Common myeloid progenitor, CD34-positive (primary cell): ENCODE data around the gene ZNF263.

ENCODE experiments used
- CTCF ChIA-PET: fragments of 350-600 bp; sonication (Branson Sonifier 250); formaldehyde crosslinking; loops from one replicate; lab custom pipeline; 2021; ENCODE audit warnings: antibody characterized with exemption; lab: Charles Lee
- POLR2A ChIA-PET: fragments of 350-600 bp; sonication (Branson Sonifier 250); formaldehyde crosslinking; loops from one replicate; lab custom pipeline; 2021; ENCODE audit warnings: antibody characterized with exemption; lab: Charles Lee
- DNase-seq, 3 donors: peaks; one replicate each; pipeline versions ENCODE4 v3.0.0 to v3.0.0-alpha.2; 2013
- H3K27ac ChIP-seq, 2 experiments: 1 replicate in 1 of 2; 2 replicates in 1 of 2; pipeline ENCODE4 v1.7.0; 2013; ENCODE audit warnings: inconsistent platforms in 2 of 2, low read length in 2 of 2, mild to moderate bottlenecking in 2 of 2, low read depth in 1 of 2, moderate library complexity in 1 of 2; ENCODE audit not compliant: severe bottlenecking in 2 of 2, insufficient read depth in 1 of 2, poor library complexity in 1 of 2
- H3K27me3 ChIP-seq, 5 experiments: replicated peaks in 2 of 5; 1 replicate in 3 of 5; 2 replicates in 2 of 5; pipeline versions ENCODE4 v1.6.1 to v1.7.0; 2013; ENCODE audit warnings: low read length in 4 of 5, mild to moderate bottlenecking in 2 of 5, moderate library complexity in 2 of 5, inconsistent platforms in 1 of 5; ENCODE audit not compliant: insufficient read depth in 5 of 5, control insufficient read depth in 4 of 5
- H3K36me3 ChIP-seq, 4 experiments: 1 replicate in 2 of 4; 2 replicates in 2 of 4; pipeline versions ENCODE4 v1.6.1 to v1.7.0; 2013; ENCODE audit warnings: low read length in 3 of 4, control low read depth in 1 of 4, mild to moderate bottlenecking in 1 of 4; ENCODE audit not compliant: control insufficient read depth in 4 of 4, insufficient read depth in 4 of 4
- H3K4me1 ChIP-seq, 4 experiments: 1 replicate in 3 of 4; 2 replicates in 1 of 4; pipeline versions ENCODE4 v1.6.1 to v1.7.1; 2013; ENCODE audit warnings: low read length in 3 of 4, mild to moderate bottlenecking in 3 of 4, control low read depth in 1 of 4, inconsistent platforms in 1 of 4, moderate library complexity in 1 of 4; ENCODE audit not compliant: control insufficient read depth in 4 of 4, insufficient read depth in 4 of 4; ENCODE audit errors: control extremely low read depth in 1 of 4
- H3K4me3 ChIP-seq, 7 experiments: 1 replicate in 4 of 7; 2 replicates in 3 of 7; pipeline versions ENCODE4 v1.5.1 to v1.7.0; 2013; ENCODE audit warnings: mild to moderate bottlenecking in 7 of 7, low read length in 6 of 7, moderate library complexity in 6 of 7, inconsistent platforms in 2 of 7, low read depth in 2 of 7, control low read depth in 1 of 7; ENCODE audit not compliant: insufficient read depth in 4 of 7, control insufficient read depth in 1 of 7; ENCODE audit errors: extremely low read depth in 1 of 7
- H3K9me3 ChIP-seq, 5 experiments: 1 replicate in 4 of 5; 2 replicates in 1 of 5; pipeline versions ENCODE4 v1.6.1 to v1.7.1; 2013; ENCODE audit warnings: low read length in 4 of 5, mild to moderate bottlenecking in 2 of 5, inconsistent platforms in 1 of 5, low read depth in 1 of 5, moderate library complexity in 1 of 5; ENCODE audit not compliant: control insufficient read depth in 4 of 5, insufficient read depth in 2 of 5; ENCODE audit errors: control extremely low read depth in 1 of 5
- WGBS: methylation state at CpG from one replicate; pipeline ENCODE4 v1.1.5; 2013; ENCODE audit not compliant: insufficient coverage; 5-methylcytosine and 5-hydroxymethylcytosine counted together

Gene ZNF263

DNA sequence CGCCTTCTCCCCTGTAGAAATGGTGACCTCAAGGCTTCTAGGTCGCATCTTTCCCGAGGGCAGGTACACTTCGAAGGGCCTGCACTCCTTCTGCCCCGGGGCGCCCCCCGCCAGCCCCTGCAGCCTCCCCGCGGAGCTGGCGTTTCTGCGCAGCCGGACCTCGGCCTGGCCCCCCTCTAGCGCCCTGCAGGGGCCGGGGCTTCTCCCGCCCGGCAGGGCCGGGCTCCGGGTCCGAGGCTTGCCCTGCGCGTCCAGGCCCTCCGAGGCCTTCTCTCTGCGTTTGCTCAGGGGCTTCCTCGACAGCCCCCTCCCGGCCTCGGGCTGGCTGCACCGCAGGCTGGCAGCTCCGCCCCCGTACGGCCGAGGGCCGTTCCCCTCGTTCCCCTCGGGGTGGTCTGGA, 29.0 kb upstream of the ZNF263 start:
- Histone ChIP-seq H3K36me3 (no peaks in the 10 kb centered on the region), H3K27ac (no peak overlapping the region), H3K4me3 (no peak overlapping the region), H3K27me3 (peaks cover 0 to 37% (median 1%) of the 10 kb centered on the region in 5 experiments), H3K9me3 (peaks cover 0 to 4% (median 2%) of the 10 kb centered on the region in 5 experiments), H3K4me1 (peaks cover 0 to 5% (median 0%) of the 10 kb centered on the region in 4 experiments)
- DNase-seq, result no peak
- 55% methylated on average over 34 of the region's 35 CpGs for WGBS
- ChIA-PET POLR2A (no interaction called here), CTCF (interaction anchor here (0.9 kb wide), 1 partner anchor 14 kb away, joined by 3 read pairs; no protein-coding TSS in a partner anchor)

GRCh38 chr16:3256146-3256865, 27.0 kb upstream of the ZNF263 start, which contains the start of gene MEFV:
Gene MEFV (minus strand): TSS chr16:3256633. CDS start chr16:3256587, 46 bp downstream.
- no peaks in the 10 kb centered on the region for H3K36me3 ChIP-seq
- no peak for DNase-seq
- H3K9me3 ChIP-seq, result peaks cover 0 to 4% (median 2%) of the 10 kb centered on the region in 5 experiments
- ChIA-PET CTCF (no interaction called here), POLR2A (no interaction called here)
- no peak within 1 kb of the TSS for H3K27ac ChIP-seq
- peaks cover 0 to 32% (median 1%) of the 10 kb centered on the region in 5 experiments for H3K27me3 ChIP-seq
- H3K4me1 ChIP-seq, result peaks cover 0 to 5% (median 0%) of the 10 kb centered on the region in 4 experiments
- whole genome bisulfite sequencing, result 91% methylated on average over 13 of the region's 14 CpGs
- peak within 1 kb of the TSS in 1 of 7 experiments; percentile 51 for H3K4me3 ChIP-seq

DNA sequence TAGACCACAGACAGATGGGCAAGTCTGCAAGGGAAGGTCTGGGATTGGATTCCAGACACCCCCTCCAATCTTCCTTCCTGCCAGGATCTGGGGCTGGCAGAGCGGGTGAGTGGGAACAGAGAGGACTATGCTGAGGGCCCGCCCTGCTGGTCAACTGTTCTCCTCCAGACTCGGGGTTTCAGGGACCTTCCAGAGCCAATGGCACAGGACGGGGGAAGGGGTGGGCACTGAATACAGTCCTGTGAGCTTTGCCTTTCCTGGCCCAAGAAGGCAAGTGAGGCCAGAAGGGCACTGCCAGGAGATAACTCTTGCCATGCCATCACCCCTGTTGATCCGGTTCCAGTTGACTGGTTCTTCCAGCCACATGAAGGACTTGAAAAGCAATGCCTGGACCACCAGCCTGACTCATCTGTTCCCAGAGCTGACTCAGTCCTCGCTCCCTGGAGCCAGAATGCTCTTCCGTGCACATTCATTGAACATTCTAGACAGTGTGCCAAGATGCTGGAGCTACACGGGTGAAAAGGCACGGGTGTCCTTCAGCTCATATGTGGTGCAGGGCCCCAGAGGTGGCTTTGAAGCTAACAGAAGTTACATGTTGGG, 26.3 kb upstream of the ZNF263 start:
- no peak for DNase-seq
- POLR2A ChIA-PET, result no interaction called here
- peaks cover 0 to 5% (median 0%) of the 10 kb centered on the region in 4 experiments for H3K4me1 ChIP-seq
- peaks cover 0 to 32% (median 1%) of the 10 kb centered on the region in 5 experiments for H3K27me3 ChIP-seq
- H3K9me3 ChIP-seq, result peaks cover 0 to 4% (median 2%) of the 10 kb centered on the region in 5 experiments
- 94% methylated on average over 9 of the region's 9 CpGs for WGBS
- no peak overlapping the region for H3K27ac ChIP-seq
- no peak overlapping the region for H3K4me3 ChIP-seq
- no peaks in the 10 kb centered on the region for H3K36me3 ChIP-seq
- CTCF ChIA-PET, result no interaction called here

GRCh38 chr16:3259836-3260235, 23.5 kb upstream of the ZNF263 start:
- H3K4me1 ChIP-seq, result peaks cover 0 to 14% (median 8%) of the 10 kb centered on the region in 4 experiments
- 96% methylated on average over 5 of the region's 8 CpGs for WGBS
- CTCF ChIA-PET, result interaction anchor here (0.6 kb wide), 1 partner anchor 40 kb away, joined by 3 read pairs; no protein-coding TSS in a partner anchor
- H3K27me3 ChIP-seq, result peaks cover 0 to 15% (median 0%) of the 10 kb centered on the region in 5 experiments
- H3K9me3 ChIP-seq, result peaks cover 0 to 2% (median 0%) of the 10 kb centered on the region in 5 experiments
- H3K36me3 ChIP-seq, result no peaks in the 10 kb centered on the region
- no peak overlapping the region for H3K4me3 ChIP-seq
- DNase-seq, result no peak
- POLR2A ChIA-PET, result no interaction called here
- H3K27ac ChIP-seq, result no peak overlapping the region

DNA sequence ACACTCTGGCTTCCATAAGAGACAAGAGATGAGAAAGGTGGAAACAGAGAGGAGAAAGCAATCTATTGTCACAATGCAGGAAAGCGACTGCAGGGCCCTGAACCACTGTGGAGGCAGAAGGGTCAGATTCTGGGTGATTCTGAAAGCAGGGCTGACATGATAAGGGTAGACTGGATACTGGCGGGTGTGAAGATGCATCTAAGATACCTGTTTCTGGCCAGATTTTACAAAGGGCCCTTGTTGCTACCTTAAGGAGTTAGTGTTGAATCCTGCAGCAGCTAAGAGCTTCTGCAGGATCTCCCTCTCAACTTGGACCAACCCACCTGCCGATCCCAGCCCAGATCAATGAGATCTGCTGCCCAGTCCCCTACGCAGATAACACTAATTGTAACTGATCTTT, 20.8 kb upstream of the ZNF263 start:
- Histone ChIP-seq H3K4me1 (peaks cover 0 to 18% (median 9%) of the 10 kb centered on the region in 4 experiments), H3K27ac (no peak overlapping the region), H3K4me3 (no peak overlapping the region), H3K36me3 (peaks cover 3 to 16% (median 10%) of the 10 kb centered on the region in 4 experiments), H3K9me3 (peaks cover 0 to 17% (median 7%) of the 10 kb centered on the region in 5 experiments), H3K27me3 (peaks cover 0 to 7% (median 0%) of the 10 kb centered on the region in 5 experiments)
- POLR2A ChIA-PET, result interaction anchor here (2.7 kb wide), 1 partner anchor 20 kb away, joined by 8 read pairs; the partner anchor contains the start of gene ZNF263
- 96% methylated on average over 4 of the region's 4 CpGs for WGBS
- DNase-seq, result no peak
- CTCF ChIA-PET, result interaction anchor here (1.3 kb wide), 1 partner anchor 22 kb away, joined by 3 read pairs; no protein-coding TSS in a partner anchor

GRCh38 chr16:3264137-3265036, 18.9 kb upstream of the ZNF263 start:
- POLR2A ChIA-PET, result interaction anchor here (2.7 kb wide), 1 partner anchor 18 kb away, joined by 8 read pairs; the partner anchor contains the start of gene ZNF263
- CTCF ChIA-PET, result interaction anchor here (0.9 to 1.1 kb wide), 2 partner anchors 16 to 194 kb away, joined by 3 read pairs; no protein-coding TSS in a partner anchor
- peak overlapping the region; percentile 56 to 86 (median 75) for H3K4me3 ChIP-seq
- no peaks in the 10 kb centered on the region for H3K27me3 ChIP-seq
- H3K27ac ChIP-seq, result peak overlapping the region; percentile 61 to 88
- peak; percentile 97 to 98 (median 98) for DNase-seq
- WGBS, result under 1% methylated on average over 69 of the region's 77 CpGs
- peaks cover 6 to 30% (median 19%) of the 10 kb centered on the region in 4 experiments for H3K36me3 ChIP-seq
- peaks cover 0 to 18% (median 6%) of the 10 kb centered on the region in 4 experiments for H3K4me1 ChIP-seq
- peaks cover 0 to 23% (median 7%) of the 10 kb centered on the region in 5 experiments for H3K9me3 ChIP-seq
